Body of pancreas (tissue), 4 donors: ENCODE results near the gene GPR142.

ENCODE experiments used
- CTCF ChIP-seq, 7 experiments: fragments of 450-650 bp in 4 of 7; fragments of 200-600 bp in 3 of 7; sonication (generic) in 3 of 7; IDR thresholded peaks; one replicate each; pipeline ENCODE4 v1.5.1; 2016 to 2019; ENCODE audit warnings: antibody characterized with exemption in 7 of 7
- POLR2A ChIP-seq, 3 donors: fragments of 450-650 bp; IDR thresholded peaks; one replicate each; pipeline ENCODE4 v1.6.1; 2016; ENCODE audit warnings: antibody characterized with exemption in 3 of 3, mild to moderate bottlenecking in 2 of 3

GRCh38 chr17:74392848-74393247 lies 25.5 kb downstream of the GPR142 start:
- no peak for TF ChIP-seq CTCF (IDR thresholded peaks at IDR 0.05)
- TF ChIP-seq POLR2A (IDR thresholded peaks at IDR 0.05), result no peak
